HepG2 (cell line): ENCODE data around the gene TMEM219. TPM values are rescaled to one million over a fixed set of nuclear protein-coding genes. Genes with fewer than 3 reads are reported as not detected.

ENCODE experiments used
- ARID2 ChIP-seq: sonication (generic); formaldehyde crosslinking; IDR thresholded peaks from 2 replicates; pipeline ENCODE4 v1.8.1; 2022; ENCODE audit warnings: mild to moderate bottlenecking, missing genetic modification reagents, borderline replicate concordance
- ATM ChIP-seq: fragments of 450-650 bp; IDR thresholded peaks from 2 replicates; pipeline ENCODE4 v1.7.1; 2017; ENCODE audit warnings: mild to moderate bottlenecking, borderline replicate concordance
- HHEX ChIP-seq: IDR thresholded peaks from 2 replicates; pipeline ENCODE4 v1.6.1; 2016; ENCODE audit warnings: control low read depth
- NFE2 ChIP-seq: sonication (generic); formaldehyde crosslinking; IDR thresholded peaks from 2 replicates; pipeline ENCODE4 v1.4.0; 2020; ENCODE audit warnings: missing genetic modification reagents
- RBM39 ChIP-seq: fragments of 200-400 bp; formaldehyde crosslinking; IDR thresholded peaks from one replicate; pipeline ENCODE4 v1.6.1; 2018; ENCODE audit warnings: antibody characterized with exemption, mild to moderate bottlenecking, low read depth, low read length; ENCODE audit not compliant: poor library complexity, severe bottlenecking
- SOX13 ChIP-seq, 3 experiments: fragments of 450-650 bp in 1 of 3; sonication (generic) in 1 of 3; formaldehyde crosslinking in 1 of 3; IDR thresholded peaks in 2 of 3; conservative IDR thresholded peaks in 1 of 3; 2 replicates each; pipeline versions ENCODE4 v1.5.0 to v1.6.1; 2016 to 2020; ENCODE audit warnings: antibody characterized with exemption in 1 of 3, mild to moderate bottlenecking in 1 of 3, missing compliant biosample characterization in 1 of 3, missing genetic modification reagents in 1 of 3, moderate library complexity in 1 of 3
- SUZ12 ChIP-seq: fragments of 150-350 bp; IDR thresholded peaks from 2 replicates; pipeline ENCODE4 v1.6.1; 2014; ENCODE audit warnings: low read depth, low read length
- TBX2 ChIP-seq: sonication (generic); formaldehyde crosslinking; IDR thresholded peaks from 2 replicates; pipeline ENCODE4 v1.5.0; 2020; ENCODE audit warnings: missing genetic modification reagents, mild to moderate bottlenecking, borderline replicate concordance
- TOE1 ChIP-seq: sonication (generic); formaldehyde crosslinking; IDR thresholded peaks from 2 replicates; pipeline ENCODE4 v1.4.0; 2020; ENCODE audit warnings: mild to moderate bottlenecking, missing genetic modification reagents
- ZMYM3 ChIP-seq: sonication (generic); formaldehyde crosslinking; IDR thresholded peaks from 2 replicates; pipeline ENCODE4 v1.5.1; 2020; ENCODE audit warnings: mild to moderate bottlenecking, missing genetic modification reagents
- ZNF207 ChIP-seq: fragments of 450-650 bp; IDR thresholded peaks from 2 replicates; pipeline ENCODE4 v1.6.1; 2016; ENCODE audit warnings: antibody characterized with exemption, borderline replicate concordance
- ZNF329 ChIP-seq: sonication (generic); formaldehyde crosslinking; IDR thresholded peaks from 2 replicates; pipeline ENCODE4 v1.9.0; 2021; ENCODE audit warnings: low read depth, mild to moderate bottlenecking, missing genetic modification reagents
- ZNF768 ChIP-seq: sonication (generic); formaldehyde crosslinking; IDR thresholded peaks from 2 replicates; pipeline ENCODE4 v1.4.0; 2020; ENCODE audit warnings: missing genetic modification reagents
- polyA plus RNA-seq, 8 experiments: library from polyadenylated mRNA; depleted of rRNA in 3 of 8; stranded (reverse) in 7 of 8; unstranded in 1 of 8; fragments of >200 nt; fragmentation: Illumina TruSeq in 4 of 8; extraction: Trizol in 4 of 8; gene quantifications; 2 replicates each; pipeline versions ENCODE4 v1.2.1 to v1.2.3, GENCODE V29; 2011 to 2016; ENCODE audit warnings: low read depth in 4 of 8, missing spikeins in 1 of 8, mixed read lengths in 1 of 8; ENCODE audit not compliant: insufficient read depth in 1 of 8
- total RNA-seq, 5 experiments: library from RNA; depleted of rRNA; stranded (reverse); fragments of >200 nt; fragmentation: Illumina TruSeq; extraction: Trizol; gene quantifications; 2 replicates each; pipeline ENCODE4 v1.2.3, GENCODE V29; 2016; ENCODE audit warnings: low read depth in 1 of 5
- TF ChIP-seq, protein P1 (sequence below): sonication (generic); formaldehyde crosslinking; IDR thresholded peaks from 2 replicates; pipeline ENCODE4 v1.5.0; 2020; ENCODE audit warnings: mild to moderate bottlenecking, missing genetic modification reagents
- TF ChIP-seq, protein P2 (sequence below): sonication (generic); formaldehyde crosslinking; conservative IDR thresholded peaks from 2 replicates; pipeline ENCODE4 v1.8.1; 2023; ENCODE audit warnings: missing genetic modification reagents
- TF ChIP-seq, protein P3 (sequence below): sonication (generic); formaldehyde crosslinking; IDR thresholded peaks from 2 replicates; pipeline ENCODE4 v1.4.0; 2020; ENCODE audit warnings: missing genetic modification reagents
- TF ChIP-seq, protein P4 (sequence below): sonication (generic); formaldehyde crosslinking; IDR thresholded peaks from 2 replicates; pipeline ENCODE4 v1.9.0; 2021; ENCODE audit warnings: missing genetic modification reagents, borderline replicate concordance
- TF ChIP-seq, protein P5 (sequence below): fragments of 450-650 bp; IDR thresholded peaks from 2 replicates; pipeline ENCODE4 v1.6.1; 2017
- TF ChIP-seq, protein P6 (sequence below): sonication (generic); formaldehyde crosslinking; IDR thresholded peaks from 2 replicates; pipeline ENCODE4 v1.9.0; 2022; ENCODE audit warnings: missing genetic modification reagents, mild to moderate bottlenecking, borderline replicate concordance

TMEM219 gene
- total and polyA plus RNA-seq, 2 of the 13 experiments (the other 11 are each of a cell fraction or from before 2014, with no cell fraction given), result 105 to 115 TPM

DNA sequence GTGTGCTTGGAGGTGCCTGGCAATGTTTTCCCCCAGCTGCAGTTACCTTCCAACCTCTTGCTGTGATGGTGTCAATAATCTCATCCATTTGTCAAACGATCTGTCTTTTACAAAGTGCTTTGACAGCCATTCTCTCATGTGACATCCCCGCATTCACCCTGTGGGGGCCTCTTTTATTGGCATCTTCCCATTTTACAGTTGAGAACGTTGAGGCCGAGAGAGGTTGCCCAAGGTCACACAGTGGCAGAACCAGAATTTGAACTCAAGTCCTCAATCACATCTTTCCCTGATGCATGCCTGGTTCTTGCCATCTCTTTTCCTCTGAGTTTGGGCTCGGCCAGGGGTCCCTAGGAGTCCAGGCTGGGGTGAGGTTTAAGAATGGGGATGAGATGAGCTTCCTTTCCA lies 13.3 kb downstream of the TMEM219 start (continued):
- TF ChIP-seq, protein P1, sequence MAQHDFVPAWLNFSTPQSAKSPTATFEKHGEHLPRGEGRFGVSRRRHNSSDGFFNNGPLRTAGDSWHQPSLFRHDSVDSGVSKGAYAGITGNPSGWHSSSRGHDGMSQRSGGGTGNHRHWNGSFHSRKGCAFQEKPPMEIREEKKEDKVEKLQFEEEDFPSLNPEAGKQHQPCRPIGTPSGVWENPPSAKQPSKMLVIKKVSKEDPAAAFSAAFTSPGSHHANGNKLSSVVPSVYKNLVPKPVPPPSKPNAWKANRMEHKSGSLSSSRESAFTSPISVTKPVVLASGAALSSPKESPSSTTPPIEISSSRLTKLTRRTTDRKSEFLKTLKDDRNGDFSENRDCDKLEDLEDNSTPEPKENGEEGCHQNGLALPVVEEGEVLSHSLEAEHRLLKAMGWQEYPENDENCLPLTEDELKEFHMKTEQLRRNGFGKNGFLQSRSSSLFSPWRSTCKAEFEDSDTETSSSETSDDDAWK (CRISPR knock-in tag), result no peak
- TF ChIP-seq ARID2 (no peak), TBX2 (CRISPR knock-in tag) (no peak; the same call in 1 of the 2 replicates), SOX13 (IDR thresholded peaks at IDR 0.05) (no peak), SOX13 (CRISPR knock-in tag; conservative IDR thresholded peaks at IDR 0.05 in 1 of 2, IDR thresholded peaks at IDR 0.05 in 1 of 2) (no peak), SUZ12 (no peak), ZMYM3 (CRISPR knock-in tag) (peak; percentile 97), TOE1 (CRISPR knock-in tag) (no peak), ZNF768 (CRISPR knock-in tag) (no peak), HHEX (no peak), ZNF207 (0 out of 2 replicates have a peak, but pooled peaks have one; percentile 11), ATM (no peak), ZNF329 (CRISPR knock-in tag) (no peak), NFE2 (CRISPR knock-in tag) (no peak), RBM39 (no peak)
- TF ChIP-seq, protein P2, sequence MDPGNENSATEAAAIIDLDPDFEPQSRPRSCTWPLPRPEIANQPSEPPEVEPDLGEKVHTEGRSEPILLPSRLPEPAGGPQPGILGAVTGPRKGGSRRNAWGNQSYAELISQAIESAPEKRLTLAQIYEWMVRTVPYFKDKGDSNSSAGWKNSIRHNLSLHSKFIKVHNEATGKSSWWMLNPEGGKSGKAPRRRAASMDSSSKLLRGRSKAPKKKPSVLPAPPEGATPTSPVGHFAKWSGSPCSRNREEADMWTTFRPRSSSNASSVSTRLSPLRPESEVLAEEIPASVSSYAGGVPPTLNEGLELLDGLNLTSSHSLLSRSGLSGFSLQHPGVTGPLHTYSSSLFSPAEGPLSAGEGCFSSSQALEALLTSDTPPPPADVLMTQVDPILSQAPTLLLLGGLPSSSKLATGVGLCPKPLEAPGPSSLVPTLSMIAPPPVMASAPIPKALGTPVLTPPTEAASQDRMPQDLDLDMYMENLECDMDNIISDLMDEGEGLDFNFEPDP (CRISPR knock-in tag), result no peak
- TF ChIP-seq, protein P3, sequence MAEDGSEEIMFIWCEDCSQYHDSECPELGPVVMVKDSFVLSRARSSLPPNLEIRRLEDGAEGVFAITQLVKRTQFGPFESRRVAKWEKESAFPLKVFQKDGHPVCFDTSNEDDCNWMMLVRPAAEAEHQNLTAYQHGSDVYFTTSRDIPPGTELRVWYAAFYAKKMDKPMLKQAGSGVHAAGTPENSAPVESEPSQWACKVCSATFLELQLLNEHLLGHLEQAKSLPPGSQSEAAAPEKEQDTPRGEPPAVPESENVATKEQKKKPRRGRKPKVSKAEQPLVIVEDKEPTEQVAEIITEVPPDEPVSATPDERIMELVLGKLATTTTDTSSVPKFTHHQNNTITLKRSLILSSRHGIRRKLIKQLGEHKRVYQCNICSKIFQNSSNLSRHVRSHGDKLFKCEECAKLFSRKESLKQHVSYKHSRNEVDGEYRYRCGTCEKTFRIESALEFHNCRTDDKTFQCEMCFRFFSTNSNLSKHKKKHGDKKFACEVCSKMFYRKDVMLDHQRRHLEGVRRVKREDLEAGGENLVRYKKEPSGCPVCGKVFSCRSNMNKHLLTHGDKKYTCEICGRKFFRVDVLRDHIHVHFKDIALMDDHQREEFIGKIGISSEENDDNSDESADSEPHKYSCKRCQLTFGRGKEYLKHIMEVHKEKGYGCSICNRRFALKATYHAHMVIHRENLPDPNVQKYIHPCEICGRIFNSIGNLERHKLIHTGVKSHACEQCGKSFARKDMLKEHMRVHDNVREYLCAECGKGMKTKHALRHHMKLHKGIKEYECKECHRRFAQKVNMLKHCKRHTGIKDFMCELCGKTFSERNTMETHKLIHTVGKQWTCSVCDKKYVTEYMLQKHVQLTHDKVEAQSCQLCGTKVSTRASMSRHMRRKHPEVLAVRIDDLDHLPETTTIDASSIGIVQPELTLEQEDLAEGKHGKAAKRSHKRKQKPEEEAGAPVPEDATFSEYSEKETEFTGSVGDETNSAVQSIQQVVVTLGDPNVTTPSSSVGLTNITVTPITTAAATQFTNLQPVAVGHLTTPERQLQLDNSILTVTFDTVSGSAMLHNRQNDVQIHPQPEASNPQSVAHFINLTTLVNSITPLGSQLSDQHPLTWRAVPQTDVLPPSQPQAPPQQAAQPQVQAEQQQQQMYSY (CRISPR knock-in tag), result no peak
- TF ChIP-seq, protein P4, sequence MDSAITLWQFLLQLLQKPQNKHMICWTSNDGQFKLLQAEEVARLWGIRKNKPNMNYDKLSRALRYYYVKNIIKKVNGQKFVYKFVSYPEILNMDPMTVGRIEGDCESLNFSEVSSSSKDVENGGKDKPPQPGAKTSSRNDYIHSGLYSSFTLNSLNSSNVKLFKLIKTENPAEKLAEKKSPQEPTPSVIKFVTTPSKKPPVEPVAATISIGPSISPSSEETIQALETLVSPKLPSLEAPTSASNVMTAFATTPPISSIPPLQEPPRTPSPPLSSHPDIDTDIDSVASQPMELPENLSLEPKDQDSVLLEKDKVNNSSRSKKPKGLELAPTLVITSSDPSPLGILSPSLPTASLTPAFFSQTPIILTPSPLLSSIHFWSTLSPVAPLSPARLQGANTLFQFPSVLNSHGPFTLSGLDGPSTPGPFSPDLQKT, result no peak
- TF ChIP-seq, protein P5, sequence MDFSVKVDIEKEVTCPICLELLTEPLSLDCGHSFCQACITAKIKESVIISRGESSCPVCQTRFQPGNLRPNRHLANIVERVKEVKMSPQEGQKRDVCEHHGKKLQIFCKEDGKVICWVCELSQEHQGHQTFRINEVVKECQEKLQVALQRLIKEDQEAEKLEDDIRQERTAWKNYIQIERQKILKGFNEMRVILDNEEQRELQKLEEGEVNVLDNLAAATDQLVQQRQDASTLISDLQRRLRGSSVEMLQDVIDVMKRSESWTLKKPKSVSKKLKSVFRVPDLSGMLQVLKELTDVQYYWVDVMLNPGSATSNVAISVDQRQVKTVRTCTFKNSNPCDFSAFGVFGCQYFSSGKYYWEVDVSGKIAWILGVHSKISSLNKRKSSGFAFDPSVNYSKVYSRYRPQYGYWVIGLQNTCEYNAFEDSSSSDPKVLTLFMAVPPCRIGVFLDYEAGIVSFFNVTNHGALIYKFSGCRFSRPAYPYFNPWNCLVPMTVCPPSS, result no peak
- TF ChIP-seq, protein P6, sequence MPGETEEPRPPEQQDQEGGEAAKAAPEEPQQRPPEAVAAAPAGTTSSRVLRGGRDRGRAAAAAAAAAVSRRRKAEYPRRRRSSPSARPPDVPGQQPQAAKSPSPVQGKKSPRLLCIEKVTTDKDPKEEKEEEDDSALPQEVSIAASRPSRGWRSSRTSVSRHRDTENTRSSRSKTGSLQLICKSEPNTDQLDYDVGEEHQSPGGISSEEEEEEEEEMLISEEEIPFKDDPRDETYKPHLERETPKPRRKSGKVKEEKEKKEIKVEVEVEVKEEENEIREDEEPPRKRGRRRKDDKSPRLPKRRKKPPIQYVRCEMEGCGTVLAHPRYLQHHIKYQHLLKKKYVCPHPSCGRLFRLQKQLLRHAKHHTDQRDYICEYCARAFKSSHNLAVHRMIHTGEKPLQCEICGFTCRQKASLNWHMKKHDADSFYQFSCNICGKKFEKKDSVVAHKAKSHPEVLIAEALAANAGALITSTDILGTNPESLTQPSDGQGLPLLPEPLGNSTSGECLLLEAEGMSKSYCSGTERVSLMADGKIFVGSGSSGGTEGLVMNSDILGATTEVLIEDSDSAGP (CRISPR knock-in tag), result 0 out of 2 replicates have a peak, but pooled peaks have one; percentile 43
